Measurements from ENCODE around the gene SPRYD4.
"Not testable (repeated sequence)": the region's sequence is repeated elsewhere in the genome, so short reads cannot be mapped to it uniquely, and the experiment has no call there.

SPRYD4 gene

GRCh38 chr12:56499452-56499851 is 31.1 kb downstream of the SPRYD4 start:
- H3K4me1 ChIP-seq (ENCODE audit: insufficient read depth, low read length); H3K27me3 ChIP-seq (ENCODE audit: control insufficient read depth in 1 of 2, insufficient read depth in 2 of 2, low read length in 2 of 2); H3K27ac ChIP-seq (ENCODE audit: low read depth, low read length); H3K4me3 ChIP-seq (ENCODE audit: low read depth in 1 of 2, low read length in 2 of 2); H3K36me3 ChIP-seq (ENCODE audit: insufficient read depth, low read length); H3K9me3 ChIP-seq (ENCODE audit: low read length); H3K9ac ChIP-seq (ENCODE audit: low read length): not testable (repeated sequence)

GRCh38 chr12:56499879-56500278 is 31.5 kb downstream of the SPRYD4 start:
- H3K27me3 ChIP-seq (ENCODE audit: control insufficient read depth in 1 of 2, insufficient read depth in 2 of 2, low read length in 2 of 2): not testable (repeated sequence)

GRCh38 chr12:56510786-56511185 is 42.4 kb downstream of the SPRYD4 start:
- Histone ChIP-seq H3K9ac (ENCODE audit: low read length) (no peak overlapping the region), H3K4me1 (ENCODE audit: insufficient read depth, low read length) (no peaks in the 10 kb centered on the region), H3K27me3 (ENCODE audit: control insufficient read depth in 1 of 2, insufficient read depth in 2 of 2, low read length in 2 of 2) (no peaks in the 10 kb centered on the region), H3K27ac (ENCODE audit: low read depth, low read length) (no peak overlapping the region), H3K4me3 (ENCODE audit: low read depth in 1 of 2, low read length in 2 of 2) (no peak overlapping the region), H3K9me3 (ENCODE audit: low read length) (no peaks in the 10 kb centered on the region), H3K36me3 (ENCODE audit: insufficient read depth, low read length) (no peaks in the 10 kb centered on the region)

More at GRCh38 chr12:56499879-56500278, 31.5 kb downstream of the SPRYD4 start:
- H3K4me1 ChIP-seq (ENCODE audit: insufficient read depth, low read length); H3K4me3 ChIP-seq (ENCODE audit: low read depth in 1 of 2, low read length in 2 of 2); H3K9ac ChIP-seq (ENCODE audit: low read length); H3K9me3 ChIP-seq (ENCODE audit: low read length); H3K27ac ChIP-seq (ENCODE audit: low read depth, low read length); H3K36me3 ChIP-seq (ENCODE audit: insufficient read depth, low read length): not testable (repeated sequence)

- H3K36me3 ChIP-seq (ENCODE audit: insufficient read depth, low read length); H3K4me1 ChIP-seq (ENCODE audit: insufficient read depth, low read length); H3K9ac ChIP-seq (ENCODE audit: low read length); H3K27me3 ChIP-seq (ENCODE audit: control insufficient read depth in 1 of 2, insufficient read depth in 2 of 2, low read length in 2 of 2); H3K9me3 ChIP-seq (ENCODE audit: low read length); H3K27ac ChIP-seq (ENCODE audit: low read depth, low read length): not testable (repeated sequence)
- peak overlapping the region in 1 of 2 donors; percentile 20 for H3K4me3 ChIP-seq (ENCODE audit: low read depth in 1 of 2, low read length in 2 of 2)
Measured at GRCh38 chr12:56514014-56514318, 45.6 kb downstream of the SPRYD4 start.

GRCh38 chr12:56517854-56518253 is 49.5 kb downstream of the SPRYD4 start:
- H3K4me3 ChIP-seq (ENCODE audit: low read depth in 1 of 2, low read length in 2 of 2): no peak overlapping the region
- no peak overlapping the region for H3K27ac ChIP-seq (ENCODE audit: low read depth, low read length)
- H3K27me3 ChIP-seq (ENCODE audit: control insufficient read depth in 1 of 2, insufficient read depth in 2 of 2, low read length in 2 of 2): no peaks in the 10 kb centered on the region
- no peaks in the 10 kb centered on the region for H3K36me3 ChIP-seq (ENCODE audit: insufficient read depth, low read length)
- no peak overlapping the region for H3K9ac ChIP-seq (ENCODE audit: low read length)
- no peaks in the 10 kb centered on the region for H3K9me3 ChIP-seq (ENCODE audit: low read length)
- H3K4me1 ChIP-seq (ENCODE audit: insufficient read depth, low read length): peaks cover 13% of the 10 kb centered on the region

- no peaks in the 10 kb centered on the region for H3K9me3 ChIP-seq (ENCODE audit: low read length)
- no peaks in the 10 kb centered on the region for H3K36me3 ChIP-seq (ENCODE audit: insufficient read depth, low read length)
- no peak overlapping the region for H3K4me3 ChIP-seq (ENCODE audit: low read depth in 1 of 2, low read length in 2 of 2)
- H3K27ac ChIP-seq (ENCODE audit: low read depth, low read length): no peak overlapping the region
- H3K9ac ChIP-seq (ENCODE audit: low read length): no peak overlapping the region
- H3K4me1 ChIP-seq (ENCODE audit: insufficient read depth, low read length): peaks cover 15% of the 10 kb centered on the region
- no peaks in the 10 kb centered on the region for H3K27me3 ChIP-seq (ENCODE audit: control insufficient read depth in 1 of 2, insufficient read depth in 2 of 2, low read length in 2 of 2)
Measured at GRCh38 chr12:56518570-56518969, 50.2 kb downstream of the SPRYD4 start.

GRCh38 chr12:56520048-56520447 is 51.7 kb downstream of the SPRYD4 start:
- Histone ChIP-seq H3K9me3 (ENCODE audit: low read length) (no peaks in the 10 kb centered on the region), H3K4me1 (ENCODE audit: insufficient read depth, low read length) (peaks cover 20% of the 10 kb centered on the region), H3K4me3 (ENCODE audit: low read depth in 1 of 2, low read length in 2 of 2) (peak overlapping the region in 1 of 2 donors; percentile 53), H3K9ac (ENCODE audit: low read length) (no peak overlapping the region), H3K27me3 (ENCODE audit: control insufficient read depth in 1 of 2, insufficient read depth in 2 of 2, low read length in 2 of 2) (no peaks in the 10 kb centered on the region), H3K27ac (ENCODE audit: low read depth, low read length) (no peak overlapping the region), H3K36me3 (ENCODE audit: insufficient read depth, low read length) (no peaks in the 10 kb centered on the region)

GRCh38 chr12:56520506-56520905 is 52.1 kb downstream of the SPRYD4 start:
- peaks cover 23% of the 10 kb centered on the region for H3K4me1 ChIP-seq (ENCODE audit: insufficient read depth, low read length)
- H3K27me3 ChIP-seq (ENCODE audit: control insufficient read depth in 1 of 2, insufficient read depth in 2 of 2, low read length in 2 of 2): no peaks in the 10 kb centered on the region
- H3K9me3 ChIP-seq (ENCODE audit: low read length): no peaks in the 10 kb centered on the region
- peak overlapping the region in 1 of 2 donors; percentile 53 for H3K4me3 ChIP-seq (ENCODE audit: low read depth in 1 of 2, low read length in 2 of 2)
- H3K36me3 ChIP-seq (ENCODE audit: insufficient read depth, low read length): no peaks in the 10 kb centered on the region
- H3K27ac ChIP-seq (ENCODE audit: low read depth, low read length): peak overlapping the region; percentile 92
- peak overlapping the region; percentile 78 for H3K9ac ChIP-seq (ENCODE audit: low read length)

- H3K27me3 ChIP-seq (ENCODE audit: control insufficient read depth in 1 of 2, insufficient read depth in 2 of 2, low read length in 2 of 2): no peaks in the 10 kb centered on the region
- no peaks in the 10 kb centered on the region for H3K9me3 ChIP-seq (ENCODE audit: low read length)
- peak overlapping the region; percentile 78 for H3K9ac ChIP-seq (ENCODE audit: low read length)
- peak overlapping the region; percentile 53 to 66 for H3K4me3 ChIP-seq (ENCODE audit: low read depth in 1 of 2, low read length in 2 of 2)
- H3K4me1 ChIP-seq (ENCODE audit: insufficient read depth, low read length): peaks cover 23% of the 10 kb centered on the region
- no peaks in the 10 kb centered on the region for H3K36me3 ChIP-seq (ENCODE audit: insufficient read depth, low read length)
- peak overlapping the region; percentile 92 for H3K27ac ChIP-seq (ENCODE audit: low read depth, low read length)
Measured at GRCh38 chr12:56521209-56521589, 52.8 kb downstream of the SPRYD4 start.

- Histone ChIP-seq H3K4me3 (ENCODE audit: low read depth in 1 of 2, low read length in 2 of 2) (peak within 1 kb of the TSS; percentile 65 to 66), H3K36me3 (ENCODE audit: insufficient read depth, low read length) (no peaks in the 10 kb centered on the region), H3K27me3 (ENCODE audit: control insufficient read depth in 1 of 2, insufficient read depth in 2 of 2, low read length in 2 of 2) (no peaks in the 10 kb centered on the region), H3K4me1 (ENCODE audit: insufficient read depth, low read length) (peaks cover 28% of the 10 kb centered on the region), H3K9me3 (ENCODE audit: low read length) (no peaks in the 10 kb centered on the region), H3K27ac (ENCODE audit: low read depth, low read length) (peak within 1 kb of the TSS; percentile 92), H3K9ac (ENCODE audit: low read length) (peak within 1 kb of the TSS; percentile 78)
Measured at GRCh38 chr12:56521590-56522371, 53.4 kb downstream of the SPRYD4 start, which contains the start of gene RBMS2. Gene RBMS2 (plus strand): TSS chr12:56521820. CDS start chr12:56522024, 204 bp downstream.

- peak overlapping the region; percentile 65 to 66 for H3K4me3 ChIP-seq (ENCODE audit: low read depth in 1 of 2, low read length in 2 of 2)
- no peaks in the 10 kb centered on the region for H3K27me3 ChIP-seq (ENCODE audit: control insufficient read depth in 1 of 2, insufficient read depth in 2 of 2, low read length in 2 of 2)
- peak overlapping the region; percentile 59 for H3K9ac ChIP-seq (ENCODE audit: low read length)
- peaks cover 33% of the 10 kb centered on the region for H3K4me1 ChIP-seq (ENCODE audit: insufficient read depth, low read length)
- no peaks in the 10 kb centered on the region for H3K9me3 ChIP-seq (ENCODE audit: low read length)
- H3K27ac ChIP-seq (ENCODE audit: low read depth, low read length): peak overlapping the region; percentile 92
- H3K36me3 ChIP-seq (ENCODE audit: insufficient read depth, low read length): no peaks in the 10 kb centered on the region
Measured at GRCh38 chr12:56522411-56523193, 54.2 kb downstream of the SPRYD4 start.
